NCI-H187 treated with DMSO at 0.1 percent for 48 hours (cell line): Measurements from ENCODE around the gene SMCR8.
"Not testable (repeated sequence)": the region's sequence is repeated elsewhere in the genome, so short reads cannot be mapped to it uniquely, and the experiment has no call there.

Source experiments
- DNase-seq: peaks from one replicate; lab custom pipeline; 2025; lab: John Stamatoyannopoulos, UW

Gene SMCR8, protein sequence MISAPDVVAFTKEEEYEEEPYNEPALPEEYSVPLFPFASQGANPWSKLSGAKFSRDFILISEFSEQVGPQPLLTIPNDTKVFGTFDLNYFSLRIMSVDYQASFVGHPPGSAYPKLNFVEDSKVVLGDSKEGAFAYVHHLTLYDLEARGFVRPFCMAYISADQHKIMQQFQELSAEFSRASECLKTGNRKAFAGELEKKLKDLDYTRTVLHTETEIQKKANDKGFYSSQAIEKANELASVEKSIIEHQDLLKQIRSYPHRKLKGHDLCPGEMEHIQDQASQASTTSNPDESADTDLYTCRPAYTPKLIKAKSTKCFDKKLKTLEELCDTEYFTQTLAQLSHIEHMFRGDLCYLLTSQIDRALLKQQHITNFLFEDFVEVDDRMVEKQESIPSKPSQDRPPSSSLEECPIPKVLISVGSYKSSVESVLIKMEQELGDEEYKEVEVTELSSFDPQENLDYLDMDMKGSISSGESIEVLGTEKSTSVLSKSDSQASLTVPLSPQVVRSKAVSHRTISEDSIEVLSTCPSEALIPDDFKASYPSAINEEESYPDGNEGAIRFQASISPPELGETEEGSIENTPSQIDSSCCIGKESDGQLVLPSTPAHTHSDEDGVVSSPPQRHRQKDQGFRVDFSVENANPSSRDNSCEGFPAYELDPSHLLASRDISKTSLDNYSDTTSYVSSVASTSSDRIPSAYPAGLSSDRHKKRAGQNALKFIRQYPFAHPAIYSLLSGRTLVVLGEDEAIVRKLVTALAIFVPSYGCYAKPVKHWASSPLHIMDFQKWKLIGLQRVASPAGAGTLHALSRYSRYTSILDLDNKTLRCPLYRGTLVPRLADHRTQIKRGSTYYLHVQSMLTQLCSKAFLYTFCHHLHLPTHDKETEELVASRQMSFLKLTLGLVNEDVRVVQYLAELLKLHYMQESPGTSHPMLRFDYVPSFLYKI

DNA sequence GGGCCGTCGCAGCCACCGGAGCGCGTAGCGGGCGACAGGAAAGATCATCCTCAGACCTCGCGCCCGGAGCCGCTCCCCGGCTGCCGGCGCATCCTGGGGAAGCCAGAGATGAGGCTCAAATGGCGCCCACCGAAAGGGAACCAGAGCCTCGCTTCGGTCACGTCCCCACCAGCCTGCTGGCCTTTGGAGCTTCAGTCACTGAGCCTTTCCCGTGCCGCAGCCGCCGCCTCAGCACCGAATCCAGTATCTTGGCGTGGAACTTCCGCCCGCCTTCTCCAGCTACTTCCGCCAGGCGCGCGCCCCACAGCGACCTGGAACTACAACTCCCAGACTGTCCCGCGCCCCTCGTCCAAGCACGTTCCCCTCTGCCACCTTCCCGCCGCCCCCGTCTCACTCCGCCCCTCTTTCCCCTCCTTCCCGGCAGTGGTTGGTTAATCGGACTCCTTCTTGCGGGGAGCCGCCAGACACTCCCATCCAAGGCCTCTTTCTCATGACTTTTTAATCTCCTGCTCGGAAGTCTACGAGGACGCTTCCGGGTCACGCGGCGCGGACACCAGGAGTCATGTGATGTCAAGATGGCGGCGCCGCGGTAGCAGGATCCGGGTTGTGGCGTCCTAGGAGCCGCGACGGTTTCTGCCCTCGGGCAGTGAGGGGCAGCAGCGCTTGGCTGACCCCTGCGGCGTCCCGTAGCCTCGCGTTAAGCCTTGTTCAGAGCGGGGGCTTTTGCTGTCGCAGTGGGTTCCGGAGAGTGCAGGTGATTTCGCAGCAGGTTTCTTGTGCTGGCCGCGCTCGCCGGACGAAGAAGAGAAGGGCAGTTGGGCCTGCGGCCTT lies at the start of gene SMCR8, which contains the start of gene TOP3A:
TSS of gene SMCR8 (plus strand) at position 563 of the 831 bp plus-strand sequence. CDS start 497 bp downstream, outside the sequence.
TSS of gene TOP3A (minus strand) at position 264 of the 831 bp plus-strand sequence. CDS start at position 48, 216 bp downstream.
- DNase-seq: peak; percentile 56

DNA sequence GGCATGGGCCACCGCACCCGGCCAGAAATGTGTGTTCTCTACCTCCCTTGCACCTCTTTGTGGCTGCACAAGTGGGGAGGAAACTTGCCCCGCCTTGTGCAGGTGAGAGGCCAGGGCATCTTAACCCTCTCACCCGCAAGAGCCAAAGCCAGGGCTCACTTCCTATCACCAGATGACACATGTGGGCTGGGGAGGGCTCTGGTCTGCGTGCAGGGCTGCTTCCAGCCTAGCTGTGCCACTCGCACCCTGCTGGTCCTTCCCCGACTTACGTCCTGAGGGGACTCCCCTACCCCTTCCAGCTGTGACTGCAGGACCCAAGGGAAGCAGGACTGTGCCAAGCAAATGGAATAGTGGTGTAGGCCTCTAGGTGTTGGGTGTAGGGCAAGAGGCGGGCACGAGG lies 47.7 kb upstream of the SMCR8 start:
- no peak for DNase-seq

DNA sequence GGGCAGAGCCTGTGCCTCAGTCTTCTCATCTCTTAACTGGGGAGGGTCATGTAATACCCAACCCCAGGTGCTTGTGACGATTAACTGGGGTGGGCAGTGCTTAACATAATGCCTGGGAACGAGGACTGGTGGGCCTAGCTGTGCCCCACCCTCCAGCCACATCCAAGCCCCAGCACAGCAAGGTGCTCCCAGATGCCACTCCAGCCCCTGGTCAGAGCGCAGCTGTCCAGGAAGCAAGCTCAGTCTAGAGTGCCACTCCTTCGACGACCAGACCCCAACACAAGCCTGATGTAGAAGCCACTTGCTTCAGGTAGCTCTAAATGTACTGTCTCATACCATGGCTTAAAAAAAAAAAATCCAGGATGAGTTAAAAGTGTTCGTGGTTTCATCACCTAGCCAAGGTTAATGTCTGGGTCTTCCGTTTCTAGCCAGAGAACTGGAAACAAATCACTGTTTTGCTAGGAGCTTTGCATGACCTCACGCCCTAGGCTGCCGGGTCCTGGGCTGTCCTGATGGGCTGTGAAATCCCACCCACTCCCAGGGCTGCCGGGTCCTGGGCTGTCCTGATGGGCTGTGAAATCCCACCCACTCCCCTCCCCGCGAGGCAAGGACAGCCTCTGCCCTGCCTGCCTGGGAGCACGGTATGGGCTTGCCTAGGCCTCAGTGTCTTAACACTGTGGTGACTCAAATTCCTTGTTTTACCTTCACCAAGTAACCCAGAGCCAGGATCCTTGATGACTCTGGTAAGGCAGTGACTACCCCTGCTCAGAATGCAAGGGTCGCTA lies 47.0 kb upstream of the SMCR8 start:
- no peak for DNase-seq

DNA sequence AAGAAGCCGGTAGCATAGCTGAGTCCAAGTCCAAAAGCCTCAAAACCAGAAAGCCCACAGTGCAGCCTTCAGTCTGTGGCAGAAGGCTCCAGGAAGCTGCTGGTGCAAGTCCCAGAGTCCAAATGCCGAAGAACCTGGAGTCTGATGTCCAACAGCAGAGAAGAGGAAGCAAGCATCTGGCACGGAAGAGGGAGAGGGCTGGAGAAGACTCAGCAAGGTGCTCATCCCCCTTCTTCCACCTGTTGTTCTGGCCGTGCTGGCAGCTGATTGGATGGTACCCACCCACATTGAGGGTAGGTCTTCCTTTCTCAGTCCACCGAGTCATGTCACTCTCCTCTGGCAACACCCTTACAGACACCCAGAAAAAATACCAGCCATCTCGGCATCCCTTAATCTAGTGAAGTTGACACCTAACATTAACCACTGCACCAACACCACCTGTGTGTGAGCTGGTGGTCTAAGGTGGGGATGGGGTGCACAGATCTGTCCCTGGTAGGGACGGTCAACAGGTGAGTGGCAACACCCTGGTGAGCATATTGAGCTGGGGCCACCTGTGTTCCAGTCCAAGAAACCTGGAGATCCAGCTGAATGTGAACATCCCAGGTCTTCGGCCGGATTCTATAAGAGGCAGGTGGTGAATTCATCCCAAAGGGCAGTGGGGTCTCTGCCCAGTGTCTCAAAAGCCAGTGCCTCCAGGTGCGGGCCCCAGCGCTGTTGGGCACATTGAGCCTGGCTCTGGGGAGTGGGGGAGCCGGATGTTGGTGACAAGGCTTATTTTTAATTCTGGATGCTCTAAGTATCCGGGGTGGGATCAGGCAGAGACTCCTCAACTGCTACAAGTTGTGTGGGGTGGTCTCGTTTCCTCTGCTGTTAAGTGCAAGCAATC lies 44.8 kb upstream of the SMCR8 start:
- no peak for DNase-seq

DNA sequence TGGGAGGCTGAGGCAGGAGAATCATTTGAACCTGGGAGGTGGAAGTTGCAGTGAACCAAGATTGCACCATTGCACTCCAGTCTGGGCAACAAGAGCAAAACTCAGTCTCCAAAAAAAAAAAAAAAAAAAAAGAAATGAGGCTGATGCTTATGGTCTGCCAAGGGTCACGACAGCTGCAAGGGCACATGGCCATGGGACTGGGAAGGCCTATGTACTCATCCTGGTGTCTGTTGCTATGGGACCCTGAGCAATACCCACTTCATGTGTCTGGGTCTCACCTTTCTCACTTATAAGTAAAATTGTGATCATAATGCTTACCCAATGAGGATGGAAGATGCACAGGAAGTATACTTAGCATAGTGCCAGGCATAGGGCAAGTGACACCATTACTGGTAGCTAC lies 38.0 kb upstream of the SMCR8 start:
- DNase-seq: no peak

DNA sequence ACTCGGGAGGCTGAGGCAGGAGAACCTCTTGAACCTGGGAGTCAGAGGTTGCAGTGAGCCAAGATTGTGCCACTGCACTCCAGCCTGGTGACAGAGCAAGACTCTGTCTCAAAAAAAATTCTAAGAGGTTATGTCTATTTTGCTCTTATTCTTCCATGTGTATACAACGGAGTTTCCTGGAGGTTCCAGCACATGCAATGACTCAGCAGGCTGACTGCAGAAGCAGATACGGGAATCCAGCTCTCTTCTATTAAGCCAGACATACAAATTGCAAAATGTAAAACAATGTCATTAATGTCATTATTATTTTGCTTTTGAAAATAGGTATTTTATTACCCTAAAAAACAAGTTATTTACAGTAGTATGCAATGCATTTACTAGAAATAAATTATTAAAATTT lies 36.2 kb upstream of the SMCR8 start:
- no peak for DNase-seq

DNA sequence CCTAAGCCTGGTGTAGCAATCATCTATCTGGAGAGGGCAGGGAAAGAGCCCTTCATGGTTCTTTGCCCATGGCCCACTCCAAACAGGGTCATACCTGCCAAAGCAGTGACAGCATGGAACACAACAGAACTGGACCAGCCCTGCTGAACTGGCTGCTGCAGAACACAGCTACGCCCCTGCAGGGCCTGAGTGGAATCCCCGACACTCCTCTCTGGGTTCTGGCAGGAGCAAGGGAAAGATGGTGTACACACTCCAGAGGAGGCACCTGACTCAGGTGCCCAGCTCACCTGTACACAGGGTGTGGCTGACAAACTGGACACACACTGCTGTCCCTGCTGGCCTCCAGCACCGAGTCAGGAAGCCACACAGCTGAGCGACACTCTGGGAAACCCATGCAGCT lies 34.8 kb upstream of the SMCR8 start:
- no peak for DNase-seq

DNA sequence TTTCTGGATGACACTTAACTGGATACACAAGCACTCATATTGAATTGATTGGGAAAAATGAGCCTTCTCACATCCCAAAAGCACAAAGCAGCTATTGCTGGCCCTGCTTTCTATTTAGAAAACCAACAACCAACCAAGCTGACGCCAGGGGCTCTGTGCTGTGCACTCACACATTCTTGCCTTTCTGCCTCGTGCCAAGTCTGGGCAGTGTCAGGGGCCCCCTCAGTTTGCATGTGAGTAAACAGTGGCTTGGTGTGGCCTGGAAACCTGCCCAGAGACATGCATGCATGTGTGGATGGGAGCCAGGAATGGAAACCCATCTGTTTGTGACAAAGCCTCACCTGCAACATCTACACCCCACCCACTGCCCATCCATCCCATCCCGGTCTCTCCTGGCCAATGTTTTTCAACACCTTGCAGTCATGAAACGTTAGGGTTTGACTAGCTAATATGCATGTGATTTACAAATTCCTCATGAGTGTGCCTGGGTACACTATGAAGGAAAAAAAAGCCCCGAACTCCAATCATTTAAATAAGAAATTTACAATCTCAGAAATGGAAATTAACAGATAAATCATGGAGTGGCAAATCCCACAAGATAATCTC lies 34.2 kb upstream of the SMCR8 start:
- no peak for DNase-seq

DNA sequence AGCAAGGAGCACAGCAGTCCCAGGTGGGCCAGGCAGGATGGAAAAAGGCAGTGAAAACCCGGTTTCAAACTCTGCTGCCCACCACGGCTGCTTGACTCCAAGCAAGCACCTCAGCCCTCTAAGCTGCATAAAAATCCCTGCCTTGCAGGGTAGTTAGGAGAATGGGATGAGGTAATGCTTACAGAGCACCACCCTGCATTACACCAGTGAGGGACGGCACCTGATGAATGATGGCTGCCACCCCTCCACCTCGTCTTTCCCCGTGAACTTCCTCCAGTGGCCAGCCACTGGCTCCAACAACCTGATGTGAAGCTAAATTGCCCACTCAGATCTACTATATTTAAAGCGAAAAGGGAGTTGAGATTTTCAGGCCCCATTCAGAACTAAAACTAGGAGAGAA lies 33.3 kb upstream of the SMCR8 start:
- DNase-seq: no peak

DNA sequence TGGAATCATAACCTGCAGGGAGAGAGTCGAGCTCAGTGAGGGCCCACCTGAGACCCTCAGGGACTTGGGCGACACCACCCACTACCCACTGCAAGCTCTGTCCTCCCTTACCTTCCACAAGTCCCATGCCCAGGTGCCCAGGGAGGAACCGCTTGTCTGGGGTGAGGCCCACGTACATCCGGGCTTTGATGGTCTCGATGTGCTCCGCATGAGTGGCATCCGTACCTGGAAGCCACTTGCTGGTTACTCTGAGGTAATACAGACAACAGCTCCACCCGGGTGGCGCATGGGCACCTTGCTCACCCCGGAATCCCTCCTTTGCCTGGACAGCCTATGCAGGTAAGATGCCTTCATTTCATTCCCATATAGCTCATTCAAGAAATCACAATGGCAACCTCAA lies 29.8 kb upstream of the SMCR8 start:
- no peak for DNase-seq

DNA sequence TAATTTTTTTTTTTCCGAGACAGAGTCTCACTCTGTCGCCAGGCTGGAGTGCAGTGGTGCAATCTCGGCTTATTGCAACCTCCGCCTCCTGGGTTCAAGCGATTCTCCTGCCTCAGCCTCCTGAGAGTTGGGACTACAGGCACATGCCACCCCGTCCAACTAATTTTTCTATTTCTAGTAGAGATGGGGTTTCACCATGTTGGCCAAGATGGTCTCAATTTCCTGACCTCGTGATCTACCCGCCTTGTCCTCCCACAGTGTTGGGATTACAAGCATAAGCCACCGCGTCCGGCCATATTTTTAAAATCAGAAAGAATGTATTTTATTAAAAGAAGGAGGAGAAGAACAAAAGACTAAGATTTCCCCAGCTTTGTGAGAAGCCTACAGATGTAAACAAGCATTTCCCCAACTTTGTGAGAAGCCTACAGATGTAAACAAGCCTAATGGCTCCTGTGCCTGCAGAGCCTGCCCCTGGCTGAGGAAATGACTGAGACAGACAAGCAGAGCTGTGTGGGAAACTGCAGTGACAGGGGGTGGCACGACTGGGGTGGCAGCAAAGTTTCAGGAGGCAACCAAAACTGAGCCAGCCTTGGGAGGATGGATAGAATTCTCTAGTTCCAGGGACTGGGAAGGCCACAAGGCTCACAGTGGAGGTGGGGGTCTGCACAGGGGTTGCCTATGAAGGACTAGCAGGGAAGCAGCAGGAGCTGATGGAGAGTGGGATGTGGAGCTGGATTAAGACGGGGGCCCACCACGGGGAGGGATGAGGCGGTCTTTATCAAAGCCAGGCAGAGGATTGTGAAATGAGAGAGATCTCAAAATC lies 23.2 kb upstream of the SMCR8 start:
- DNase-seq: no peak

DNA sequence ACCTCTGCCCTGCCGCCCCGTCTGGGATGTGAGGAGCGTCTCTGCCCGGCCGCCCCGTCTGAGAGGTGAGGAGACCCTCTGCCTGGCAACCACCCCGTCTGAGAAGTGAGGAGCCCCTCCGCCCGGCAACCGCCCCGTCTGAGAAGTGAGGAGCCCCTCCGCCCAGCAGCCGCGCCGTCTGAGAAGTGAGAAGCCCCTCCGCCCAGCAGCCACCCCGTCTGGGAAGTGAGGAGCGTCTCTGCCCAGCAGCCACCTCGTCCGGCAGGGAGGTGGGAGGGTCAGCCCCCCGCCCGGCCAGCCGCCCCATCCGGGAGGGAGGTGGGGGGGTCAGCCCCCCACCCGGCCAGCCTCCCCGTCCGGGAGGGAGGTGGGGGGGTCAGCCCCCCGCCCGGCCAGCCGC lies 17.0 kb upstream of the SMCR8 start:
- DNase-seq: not testable (repeated sequence)

DNA sequence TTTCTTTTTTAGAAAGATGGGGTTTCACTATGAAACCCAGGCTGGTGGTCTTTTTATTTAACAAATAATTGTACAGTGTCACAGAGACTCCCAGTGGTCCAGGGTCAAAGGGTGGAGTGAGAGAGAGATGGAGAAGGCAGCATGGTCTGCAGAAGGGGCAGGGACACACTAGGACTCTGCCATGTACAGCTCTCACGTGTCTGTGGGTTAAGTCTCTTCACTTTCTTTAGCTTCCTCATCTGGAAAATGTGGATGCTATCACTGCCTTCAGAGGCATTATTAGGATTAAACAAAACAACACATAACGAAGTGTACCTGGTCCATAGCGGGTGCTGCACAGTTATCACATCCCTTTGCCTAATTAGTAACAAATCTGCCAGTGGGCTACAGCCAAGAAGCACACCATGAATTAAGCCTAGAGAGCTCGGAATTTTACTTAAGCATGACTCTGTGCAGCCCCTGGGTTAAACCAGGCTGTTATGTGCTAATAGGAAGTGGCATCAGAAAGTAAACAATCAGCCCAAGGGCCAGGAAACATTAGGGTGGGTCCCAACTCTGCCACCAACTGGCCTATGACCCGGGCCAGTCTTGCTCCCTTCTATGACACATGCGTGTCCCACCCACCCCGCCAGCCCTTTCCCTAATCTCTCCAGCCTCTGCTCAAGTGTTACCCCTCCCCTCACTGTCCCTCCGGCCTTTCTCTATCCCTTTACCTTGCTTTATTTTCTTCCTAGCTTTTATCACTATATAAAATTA lies 14.2 kb upstream of the SMCR8 start:
- DNase-seq: no peak

DNA sequence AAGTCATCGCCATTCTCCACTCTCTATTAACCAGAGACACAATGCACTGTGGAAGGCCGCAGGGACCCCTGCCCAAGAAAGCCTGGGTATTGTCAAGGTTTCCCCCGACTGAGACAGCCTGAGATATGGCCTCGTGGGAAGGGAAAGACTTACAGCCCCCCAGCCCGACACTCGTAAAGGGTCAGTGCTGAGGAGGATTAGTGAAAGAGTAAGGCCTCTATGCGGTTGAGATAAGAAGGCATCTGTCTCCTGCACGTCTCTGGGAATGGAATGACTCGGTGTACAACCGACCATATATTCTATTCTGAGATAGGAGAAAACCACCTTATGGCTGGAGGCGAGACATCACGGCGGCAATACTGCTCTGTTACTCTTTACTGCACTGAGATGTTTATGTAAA lies 11.9 kb upstream of the SMCR8 start:
- DNase-seq: not testable (repeated sequence)

DNA sequence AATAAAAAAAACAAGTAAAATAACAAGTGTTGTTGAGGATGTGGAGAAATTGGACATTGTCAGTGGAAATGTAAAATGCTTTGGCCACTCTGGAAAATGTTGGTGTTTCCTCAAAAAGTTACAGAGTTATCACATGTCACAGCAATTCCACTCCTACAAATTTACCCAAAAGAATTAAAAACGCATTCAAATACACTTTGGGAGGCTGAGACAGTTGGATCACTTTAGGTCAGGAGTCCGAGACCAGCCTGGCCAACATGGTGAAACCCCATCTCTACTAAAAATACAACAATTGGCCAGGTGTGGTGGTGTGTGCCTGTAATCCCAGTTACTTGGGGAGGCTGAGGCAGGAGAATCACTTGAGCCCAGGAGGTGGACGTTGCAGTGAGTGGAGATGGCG lies 5.9 kb upstream of the SMCR8 start:
- DNase-seq: no peak

DNA sequence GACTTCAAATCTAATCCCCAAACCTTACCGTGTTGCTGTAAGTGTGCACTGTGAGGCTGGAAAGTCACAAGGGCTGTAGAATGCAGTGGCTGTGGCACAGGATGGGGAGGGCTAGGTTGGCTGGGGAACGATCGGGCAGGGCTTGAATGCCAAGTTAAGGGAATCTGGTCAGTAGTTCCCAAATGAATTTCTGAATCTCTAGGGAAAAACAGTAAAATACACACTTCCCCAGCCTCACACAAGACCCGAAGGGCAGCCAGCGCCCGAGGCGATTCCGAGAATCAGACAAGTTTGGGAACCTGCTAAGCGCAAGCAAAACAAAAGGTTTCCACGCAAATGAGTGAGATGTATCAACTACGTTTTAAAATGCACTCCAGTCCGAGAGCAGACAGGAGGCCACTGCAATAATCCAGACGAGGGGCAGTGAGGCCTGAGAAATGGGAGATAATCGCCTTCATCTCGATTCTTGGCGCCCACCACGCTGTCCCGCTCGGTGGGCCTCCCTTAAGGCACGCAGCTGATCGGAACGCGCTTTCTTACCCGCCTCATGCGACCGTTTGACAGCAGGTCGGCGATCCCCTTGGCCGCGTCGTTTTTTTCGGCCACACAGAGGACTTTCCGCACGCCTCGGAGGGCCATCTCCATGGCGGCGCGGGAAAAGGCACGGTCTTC lies 898 bp upstream of the SMCR8 start:
- DNase-seq: no peak

DNA sequence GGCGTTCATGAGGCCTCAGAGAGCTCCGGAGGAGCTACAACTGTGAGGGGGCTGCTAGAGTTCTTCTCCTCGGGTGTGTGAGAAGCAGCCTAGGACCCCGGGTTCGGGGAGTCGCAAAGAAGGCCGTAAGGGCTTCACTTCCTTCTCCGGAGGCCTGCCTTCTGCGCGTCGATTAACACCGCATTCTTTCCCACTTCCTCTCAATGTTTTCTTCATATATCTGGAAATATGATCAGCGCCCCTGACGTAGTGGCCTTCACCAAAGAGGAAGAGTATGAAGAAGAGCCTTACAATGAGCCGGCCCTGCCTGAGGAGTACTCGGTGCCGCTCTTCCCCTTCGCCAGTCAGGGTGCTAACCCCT lies 449 bp downstream of the SMCR8 start:
- no peak for DNase-seq

DNA sequence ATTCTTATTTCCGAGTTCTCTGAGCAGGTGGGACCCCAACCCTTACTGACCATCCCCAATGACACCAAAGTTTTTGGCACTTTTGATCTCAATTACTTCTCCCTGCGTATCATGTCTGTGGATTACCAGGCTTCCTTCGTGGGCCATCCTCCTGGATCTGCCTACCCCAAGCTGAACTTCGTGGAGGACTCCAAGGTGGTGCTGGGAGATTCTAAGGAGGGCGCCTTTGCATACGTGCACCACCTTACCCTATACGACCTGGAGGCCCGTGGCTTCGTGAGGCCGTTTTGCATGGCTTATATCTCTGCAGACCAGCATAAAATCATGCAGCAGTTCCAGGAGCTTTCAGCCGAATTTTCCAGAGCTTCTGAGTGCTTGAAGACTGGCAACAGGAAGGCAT lies 868 bp downstream of the SMCR8 start:
- DNase-seq: no peak
